Tibial artery (tissue), 4 donors: Measurements from ENCODE around the gene INPP5F.

Experiments used
- DNase-seq, 2 donors: peaks; one replicate each; pipeline ENCODE4 v3.0.0-alpha.2; 2019
- H3K27ac ChIP-seq, 2 donors: fragments of 200-600 bp; sonication (generic) in 1 of 2; 1 replicate in 1 of 2; 2 replicates in 1 of 2; pipeline ENCODE4 v1.5.1; 2018 to 2019; ENCODE audit warnings: mild to moderate bottlenecking in 1 of 2
- H3K27me3 ChIP-seq, 2 donors: fragments of 200-600 bp; sonication (generic) in 1 of 2; one replicate each; pipeline versions ENCODE4 v1.5.1 to v1.6.0; 2016 to 2019
- H3K36me3 ChIP-seq, 3 donors: fragments of 200-600 bp; sonication (generic) in 2 of 3; one replicate each; pipeline ENCODE4 v1.5.1; 2016 to 2019; ENCODE audit warnings: mild to moderate bottlenecking in 2 of 3
- H3K4me1 ChIP-seq, 4 donors: fragments of 200-600 bp; sonication (generic) in 2 of 4; 1 replicate in 3 of 4; 2 replicates in 1 of 4; pipeline ENCODE4 v1.5.1; 2016 to 2019
- H3K4me3 ChIP-seq, 2 donors: fragments of 200-600 bp; sonication (generic) in 1 of 2; 1 replicate in 1 of 2; 2 replicates in 1 of 2; pipeline ENCODE4 v1.5.1; 2018 to 2019; ENCODE audit warnings: mild to moderate bottlenecking in 2 of 2
- H3K9me3 ChIP-seq, 3 donors: fragments of 200-600 bp; sonication (generic) in 1 of 3; one replicate each; pipeline ENCODE4 v1.5.1; 2016 to 2019
- CTCF ChIP-seq, 2 experiments: fragments of 200-600 bp in 1 of 2; fragments of 450-650 bp in 1 of 2; IDR thresholded peaks; one replicate each; pipeline ENCODE4 v1.5.1; 2017 to 2019; ENCODE audit warnings: antibody characterized with exemption in 2 of 2, mild to moderate bottlenecking in 1 of 2, moderate library complexity in 1 of 2
- intact Hi-C: fragments of 100-400 bp; cut with DNase I; formaldehyde crosslinking; loops from one replicate; pipeline ENCODE4 v1.15.0; 2023; ENCODE audit warnings: low total_unique reads

The INPP5F gene

GRCh38 chr10:119878524-119878923 is 152.7 kb downstream of the INPP5F start:
- no peak for DNase-seq

More at GRCh38 chr10:119878524-119878923, 152.7 kb downstream of the INPP5F start:
- Histone ChIP-seq H3K27me3 (no peaks in the 10 kb centered on the region), H3K27ac (no peak overlapping the region), H3K36me3 (no peaks in the 10 kb centered on the region), H3K4me1 (peaks cover 0 to 5% (median 2%) of the 10 kb centered on the region in 4 donors), H3K9me3 (no peaks in the 10 kb centered on the region), H3K4me3 (no peak overlapping the region)
- no peak for TF ChIP-seq CTCF (IDR thresholded peaks at IDR 0.05)
- intact Hi-C loops: no loop called here
